22Rv1 (cell line): ENCODE results near the gene C1RL.

ENCODE experiments used
- H3K27ac ChIP-seq: fragments of 450-650 bp; 2 replicates; pipeline ENCODE4 v1.5.1; 2017
- CTCF ChIP-seq: fragments of 450-650 bp; IDR thresholded peaks from 2 replicates; pipeline ENCODE4 v1.5.1; 2017; ENCODE audit warnings: mild to moderate bottlenecking
- ZFX ChIP-seq: fragments of 450-650 bp; IDR thresholded peaks from 2 replicates; pipeline ENCODE4 v1.6.1; 2017; ENCODE audit warnings: antibody characterized with exemption, borderline replicate concordance

The C1RL gene

GRCh38 chr12:7091660-7092228 lies 17.3 kb downstream of the C1RL start:
- no peak overlapping the region for H3K27ac ChIP-seq

GRCh38 chr12:7091171-7091570 lies 17.8 kb downstream of the C1RL start:
- TF ChIP-seq ZFX = no peak
- TF ChIP-seq CTCF = no peak
- H3K27ac ChIP-seq = no peak overlapping the region

More at GRCh38 chr12:7091660-7092228, 17.3 kb downstream of the C1RL start:
- TF ChIP-seq ZFX (no peak), CTCF (no peak)

GRCh38 chr12:7090222-7090998 lies 18.6 kb downstream of the C1RL start:
- TF ChIP-seq CTCF (no peak), ZFX (no peak)
- no peak overlapping the region for H3K27ac ChIP-seq

- H3K27ac ChIP-seq = no peak overlapping the region
- TF ChIP-seq CTCF (no peak), ZFX (no peak)
Observed at GRCh38 chr12:7089196-7089871, 19.7 kb downstream of the C1RL start.

- H3K27ac ChIP-seq = no peak overlapping the region
- TF ChIP-seq CTCF = no peak
- TF ChIP-seq ZFX = no peak
Observed at GRCh38 chr12:7083125-7083524, 25.9 kb downstream of the C1RL start.

GRCh38 chr12:7081037-7081436 lies 28.0 kb downstream of the C1RL start:
- TF ChIP-seq ZFX (no peak), CTCF (no peak)
- H3K27ac ChIP-seq = no peak overlapping the region

GRCh38 chr12:7079826-7080125 lies 29.2 kb downstream of the C1RL start:
- TF ChIP-seq ZFX (no peak), CTCF (no peak)
- no peak overlapping the region for H3K27ac ChIP-seq
